Thyroid gland (tissue), 4 donors: ENCODE data around the gene SMC2. TPM values are rescaled to one million over a fixed set of nuclear protein-coding genes. Genes with fewer than 3 reads are reported as not detected.

Experiments used
- DNase-seq, 2 donors: peaks; one replicate each; pipeline ENCODE4 v3.0.0-alpha.2; 2019
- H3K27ac ChIP-seq, 3 donors: fragments of 200-600 bp; sonication (generic); 1 replicate in 2 of 3; 2 replicates in 1 of 3; pipeline ENCODE4 v1.5.1; 2016 to 2019; ENCODE audit warnings: mild to moderate bottlenecking in 1 of 3, moderate library complexity in 1 of 3
- H3K27me3 ChIP-seq: fragments of 200-600 bp; sonication (generic); one replicate; pipeline ENCODE4 v1.5.1; 2019
- H3K36me3 ChIP-seq, 2 donors: fragments of 200-600 bp; sonication (generic); one replicate each; pipeline ENCODE4 v1.5.1; 2016 to 2019
- H3K4me1 ChIP-seq, 2 donors: fragments of 200-600 bp; sonication (generic); one replicate each; pipeline ENCODE4 v1.5.1; 2017 to 2019
- H3K4me3 ChIP-seq, 3 donors: fragments of 200-600 bp; sonication (generic); replicated peaks in 1 of 3; 1 replicate in 2 of 3; 2 replicates in 1 of 3; pipeline ENCODE4 v1.5.1; 2016; ENCODE audit warnings: mild to moderate bottlenecking in 1 of 3
- H3K9me3 ChIP-seq: fragments of 200-600 bp; sonication (generic); one replicate; pipeline ENCODE4 v1.5.1; 2017
- CTCF ChIP-seq, 6 experiments: fragments of 200-600 bp in 3 of 6; fragments of 450-650 bp in 3 of 6; sonication (generic) in 3 of 6; IDR thresholded peaks; one replicate each; pipeline ENCODE4 v1.5.1; 2016 to 2019; ENCODE audit warnings: antibody characterized with exemption in 6 of 6, mild to moderate bottlenecking in 2 of 6, inconsistent platforms in 1 of 6, moderate library complexity in 1 of 6
- POLR2A ChIP-seq, 2 donors: fragments of 450-650 bp; IDR thresholded peaks; one replicate each; pipeline ENCODE4 v1.6.1; 2017; ENCODE audit warnings: antibody characterized with exemption in 2 of 2, mild to moderate bottlenecking in 2 of 2, moderate library complexity in 1 of 2
- WGBS, 2 donors: methylation state at CpG; one replicate each; pipeline ENCODE4 v1.1.5; 2017; 5-methylcytosine and 5-hydroxymethylcytosine counted together
- intact Hi-C: fragments of 100-400 bp; cut with DNase I; formaldehyde crosslinking; loops from one replicate; pipeline ENCODE4 v1.15.1; 2023
- total RNA-seq, 4 donors: library from RNA; depleted of rRNA; stranded (reverse); fragments of >200 nt; gene quantifications; one replicate each; pipeline ENCODE4 v1.2.3, GENCODE V29; 2016

SMC2 gene
- total RNA-seq, 4 donors from 2014 or later: 7.8 to 10.6 (median 9.0) TPM

GRCh38 chr9:104144336-104144735 is 50.2 kb downstream of the SMC2 start:
- 100% methylated on average over 1 of the region's 1 CpG for WGBS, 2 donors
- Histone ChIP-seq H3K27ac (no peak overlapping the region), H3K4me3 (no peak overlapping the region), H3K27me3 (no peaks in the 10 kb centered on the region), H3K9me3 (no peaks in the 10 kb centered on the region), H3K4me1 (no peaks in the 10 kb centered on the region), H3K36me3 (no peaks in the 10 kb centered on the region)
- TF ChIP-seq POLR2A (IDR thresholded peaks at IDR 0.05): no peak
- no peak for TF ChIP-seq CTCF (IDR thresholded peaks at IDR 0.05)
- DNase-seq: no peak
- intact Hi-C loops: no loop called here

- Histone ChIP-seq H3K36me3 (no peaks in the 10 kb centered on the region), H3K4me1 (no peaks in the 10 kb centered on the region), H3K27me3 (no peaks in the 10 kb centered on the region), H3K9me3 (no peaks in the 10 kb centered on the region), H3K27ac (no peak overlapping the region), H3K4me3 (no peak overlapping the region)
- intact Hi-C loops: no loop called here
- no peak for DNase-seq
- no peak for TF ChIP-seq CTCF (IDR thresholded peaks at IDR 0.05)
- 85 to 89% methylated on average over 1 of the region's 1 CpG for WGBS, 2 donors
Observed at GRCh38 chr9:104173067-104173466, 79.0 kb downstream of the SMC2 start.

GRCh38 chr9:104177003-104177611 is 83.0 kb downstream of the SMC2 start:
- Histone ChIP-seq H3K9me3 (no peaks in the 10 kb centered on the region), H3K27ac (no peak overlapping the region), H3K36me3 (no peaks in the 10 kb centered on the region), H3K4me1 (no peaks in the 10 kb centered on the region), H3K27me3 (no peaks in the 10 kb centered on the region), H3K4me3 (no peak overlapping the region)
- TF ChIP-seq POLR2A (IDR thresholded peaks at IDR 0.05) (no peak), CTCF (IDR thresholded peaks at IDR 0.05) (peak; percentile 25 to 76 (median 56))
- WGBS, 2 donors: 47 to 54% methylated on average over 3 of the region's 3 CpGs
- DNase-seq: peak in 1 of 2 donors; percentile 6
- intact Hi-C loops: loop anchor here (5.0 kb wide), 1 partner anchor 210 kb away; no protein-coding TSS in a partner anchor

GRCh38 chr9:104177676-104178075 is 83.6 kb downstream of the SMC2 start:
- DNase-seq: no peak
- no peaks in the 10 kb centered on the region for H3K9me3 ChIP-seq
- no peaks in the 10 kb centered on the region for H3K27me3 ChIP-seq
- intact Hi-C loops: loop anchor here (5.0 kb wide), 1 partner anchor 210 kb away; no protein-coding TSS in a partner anchor
- H3K4me3 ChIP-seq: no peak overlapping the region
- H3K4me1 ChIP-seq: no peaks in the 10 kb centered on the region
- no peaks in the 10 kb centered on the region for H3K36me3 ChIP-seq
- TF ChIP-seq POLR2A (IDR thresholded peaks at IDR 0.05): no peak
- no peak for TF ChIP-seq CTCF (IDR thresholded peaks at IDR 0.05)
- H3K27ac ChIP-seq: no peak overlapping the region
